Breast epithelium (tissue), 3 donors: ENCODE data around the gene FSD1.

Experiments used
- CTCF ChIP-seq, 3 donors: fragments of 450-650 bp; IDR thresholded peaks; one replicate each; pipeline ENCODE4 v1.5.1; 2016 to 2017; ENCODE audit warnings: antibody characterized with exemption in 3 of 3, mild to moderate bottlenecking in 3 of 3, moderate library complexity in 3 of 3
- POLR2A ChIP-seq: fragments of 450-650 bp; IDR thresholded peaks from one replicate; pipeline ENCODE4 v1.6.1; 2016; ENCODE audit warnings: antibody characterized with exemption, mild to moderate bottlenecking, moderate library complexity
- POLR2AphosphoS5 ChIP-seq, 3 donors: sonication (generic); formaldehyde crosslinking; IDR thresholded peaks; one replicate each; pipeline ENCODE4 v1.6.1; 2017; ENCODE audit warnings: antibody characterized with exemption in 3 of 3

- TF ChIP-seq CTCF (IDR thresholded peaks at IDR 0.05) (no peak), POLR2A (no peak), POLR2AphosphoS5 (IDR thresholded peaks at IDR 0.05) (no peak)
These were observed 14.8 kb downstream of the FSD1 start for GRCh38 chr19:4319067-4319718.
